Activated T-cell treated with anti-CD3 and anti-CD28 coated beads, Interleukin-2, amount 50 U/mL, for 4 hours (primary cell): ENCODE data around the gene GSPT1. TPM values are rescaled to one million over a fixed set of nuclear protein-coding genes. Genes with fewer than 3 reads are reported as not detected.
A peak's percentile ranks its signal among the peaks of the same experiment; 100 is the strongest.
"Not testable (repeated sequence)": the region's sequence is repeated elsewhere in the genome, so short reads cannot be mapped to it uniquely, and the experiment has no call there.

Experiments
- ATAC-seq, 2 donors: fragments of 200-7000 bp; cut with Tn5 transposase; one replicate each; pipeline ENCODE4 v1.10.0; 2021
- DNase-seq: peaks from one replicate; pipeline ENCODE4 v3.0.0-alpha.2; 2020
- H3K27me3 Mint-ChIP-seq: one replicate; pipeline ENCODE4 v1.8.0; 2021; ENCODE audit warnings: low read depth, mixed read lengths
- H3K36me3 Mint-ChIP-seq: one replicate; pipeline ENCODE4 v1.8.0; 2022; ENCODE audit warnings: mixed read lengths; ENCODE audit not compliant: insufficient read depth
- H3K4me1 Mint-ChIP-seq: one replicate; pipeline ENCODE4 v1.8.0; 2021; ENCODE audit warnings: low read depth, mixed read lengths
- H3K4me3 Mint-ChIP-seq: one replicate; pipeline ENCODE4 v1.8.0; 2021; ENCODE audit warnings: mild to moderate bottlenecking, moderate library complexity, mixed read lengths
- H3K9me3 Mint-ChIP-seq: one replicate; pipeline ENCODE4 v1.8.0; 2021; ENCODE audit warnings: mixed read lengths
- total RNA-seq, 3 donors: library from RNA; stranded (reverse); gene quantifications; one replicate each; pipeline ENCODE4 v1.2.1, GENCODE V29; 2021

The GSPT1 gene
- 100 to 1,000 TPM; 266 to 281 (median 276) TPM for total RNA-seq

- peaks cover 15% of the 10 kb centered on the region for H3K36me3 Mint-ChIP-seq
- H3K27me3 Mint-ChIP-seq = peaks cover 2% of the 10 kb centered on the region
- peak; percentile 99 for DNase-seq
- H3K4me3 Mint-ChIP-seq = peak within 1 kb of the TSS; percentile 96
- no peaks in the 10 kb centered on the region for H3K9me3 Mint-ChIP-seq
- ATAC-seq = peak; percentile 88 to 92
- peaks cover 35% of the 10 kb centered on the region for H3K4me1 Mint-ChIP-seq
These were observed at the start of gene GSPT1 for GRCh38 chr16:11915644-11916523. TSS of gene GSPT1 (minus strand) at chr16:11915956. CDS start at chr16:11915720, 236 bp downstream.

GRCh38 chr16:11964761-11965551, 49.2 kb upstream of the GSPT1 start, which contains the start of gene TNFRSF17:
TSS of gene TNFRSF17 (plus strand) at chr16:11965210. CDS start at chr16:11965325, 115 bp downstream.
- ATAC-seq (no peak), DNase-seq (no peak)
- Mint-ChIP-seq H3K27me3 (peaks cover 2% of the 10 kb centered on the region), H3K4me1 (no peaks in the 10 kb centered on the region), H3K4me3 (no peak within 1 kb of the TSS), H3K9me3 (no peaks in the 10 kb centered on the region), H3K36me3 (no peaks in the 10 kb centered on the region)

GRCh38 chr16:11963706-11964105, 48.0 kb upstream of the GSPT1 start:
- no peaks in the 10 kb centered on the region for H3K9me3 Mint-ChIP-seq
- DNase-seq (no peak), ATAC-seq (no peak)
- H3K4me3 Mint-ChIP-seq = no peak overlapping the region
- no peaks in the 10 kb centered on the region for H3K4me1 Mint-ChIP-seq
- H3K27me3 Mint-ChIP-seq = peaks cover 2% of the 10 kb centered on the region
- H3K36me3 Mint-ChIP-seq = no peaks in the 10 kb centered on the region

GRCh38 chr16:11962978-11963377, 47.2 kb upstream of the GSPT1 start:
- not testable (repeated sequence) for H3K4me1 Mint-ChIP-seq, ATAC-seq, H3K9me3 Mint-ChIP-seq

GRCh38 chr16:11962457-11962856, 46.7 kb upstream of the GSPT1 start:
- DNase-seq, ATAC-seq, H3K9me3 Mint-ChIP-seq, H3K27me3 Mint-ChIP-seq, H3K4me1 Mint-ChIP-seq, H3K4me3 Mint-ChIP-seq, H3K36me3 Mint-ChIP-seq: not testable (repeated sequence)

More at GRCh38 chr16:11962978-11963377, 47.2 kb upstream of the GSPT1 start:
- not testable (repeated sequence) for H3K27me3 Mint-ChIP-seq, H3K36me3 Mint-ChIP-seq, DNase-seq, H3K4me3 Mint-ChIP-seq

- DNase-seq (no peak), ATAC-seq (no peak)
- Mint-ChIP-seq H3K9me3 (no peaks in the 10 kb centered on the region), H3K36me3 (no peaks in the 10 kb centered on the region), H3K27me3 (peaks cover 2% of the 10 kb centered on the region), H3K4me1 (no peaks in the 10 kb centered on the region), H3K4me3 (no peak overlapping the region)
These were observed 42.0 kb upstream of the GSPT1 start for GRCh38 chr16:11957591-11958395.

- no peaks in the 10 kb centered on the region for H3K36me3 Mint-ChIP-seq
- H3K9me3 Mint-ChIP-seq = no peaks in the 10 kb centered on the region
- H3K4me1 Mint-ChIP-seq = no peaks in the 10 kb centered on the region
- DNase-seq = no peak
- ATAC-seq = no peak
- no peak overlapping the region for H3K4me3 Mint-ChIP-seq
- no peaks in the 10 kb centered on the region for H3K27me3 Mint-ChIP-seq
These were observed 40.8 kb upstream of the GSPT1 start for GRCh38 chr16:11956558-11956957.

- Mint-ChIP-seq H3K4me3 (no peak overlapping the region), H3K27me3 (no peaks in the 10 kb centered on the region), H3K9me3 (no peaks in the 10 kb centered on the region), H3K4me1 (no peaks in the 10 kb centered on the region), H3K36me3 (no peaks in the 10 kb centered on the region)
- ATAC-seq = no peak
- no peak for DNase-seq
These were observed 40.0 kb upstream of the GSPT1 start for GRCh38 chr16:11955713-11956123.

GRCh38 chr16:11953576-11953975, 37.8 kb upstream of the GSPT1 start:
- not testable (repeated sequence) for H3K4me3 Mint-ChIP-seq, H3K9me3 Mint-ChIP-seq, ATAC-seq, H3K36me3 Mint-ChIP-seq, DNase-seq, H3K27me3 Mint-ChIP-seq, H3K4me1 Mint-ChIP-seq

GRCh38 chr16:11950388-11950787, 34.6 kb upstream of the GSPT1 start:
- Mint-ChIP-seq H3K36me3 (no peaks in the 10 kb centered on the region), H3K4me1 (no peaks in the 10 kb centered on the region), H3K9me3 (no peaks in the 10 kb centered on the region), H3K4me3 (no peak overlapping the region), H3K27me3 (no peaks in the 10 kb centered on the region)
- DNase-seq (no peak), ATAC-seq (no peak)

- Mint-ChIP-seq H3K36me3 (no peaks in the 10 kb centered on the region), H3K27me3 (no peaks in the 10 kb centered on the region), H3K9me3 (no peaks in the 10 kb centered on the region), H3K4me3 (no peak overlapping the region), H3K4me1 (no peaks in the 10 kb centered on the region)
- ATAC-seq (no peak), DNase-seq (no peak)
These were observed 33.8 kb upstream of the GSPT1 start for GRCh38 chr16:11949527-11949926.

- Mint-ChIP-seq H3K9me3 (no peaks in the 10 kb centered on the region), H3K27me3 (no peaks in the 10 kb centered on the region), H3K4me3 (no peak overlapping the region), H3K36me3 (no peaks in the 10 kb centered on the region), H3K4me1 (no peaks in the 10 kb centered on the region)
- no peak for ATAC-seq
- DNase-seq = no peak
These were observed 33.1 kb upstream of the GSPT1 start for GRCh38 chr16:11948819-11949218.

GRCh38 chr16:11946433-11946832, 30.7 kb upstream of the GSPT1 start:
- Mint-ChIP-seq H3K9me3 (no peaks in the 10 kb centered on the region), H3K4me1 (no peaks in the 10 kb centered on the region), H3K4me3 (no peak overlapping the region), H3K27me3 (no peaks in the 10 kb centered on the region), H3K36me3 (no peaks in the 10 kb centered on the region)
- DNase-seq (no peak), ATAC-seq (no peak)

GRCh38 chr16:11941945-11942344, 26.2 kb upstream of the GSPT1 start, which contains the start of gene NPIPB2:
TSS of gene NPIPB2 (minus strand) at chr16:11942045. CDS start at chr16:11942045, 0 bp downstream.
- H3K4me1 Mint-ChIP-seq, H3K36me3 Mint-ChIP-seq, H3K27me3 Mint-ChIP-seq, ATAC-seq, H3K4me3 Mint-ChIP-seq, H3K9me3 Mint-ChIP-seq, DNase-seq: not testable (repeated sequence)
